CD4-positive, alpha-beta memory T cell (primary cell): Measurements from ENCODE around the gene PSMG1. TPM values are rescaled to one million over a fixed set of nuclear protein-coding genes. Genes with fewer than 3 reads are reported as not detected.
A peak's percentile ranks its signal among the peaks of the same experiment; 100 is the strongest.

Experiments used
- CTCF ChIA-PET: fragments of 350-600 bp; sonication (Branson Sonifier 250); formaldehyde crosslinking; loops from one replicate; lab custom pipeline; 2021; ENCODE audit warnings: inconsistent platforms; ENCODE audit not compliant: partially characterized antibody; lab: Charles Lee
- POLR2A ChIA-PET: fragments of 350-600 bp; sonication (Branson Sonifier 250); formaldehyde crosslinking; loops from one replicate; lab custom pipeline; 2021; ENCODE audit not compliant: partially characterized antibody; lab: Charles Lee
- DNase-seq, 5 donors: peaks; one replicate each; pipeline versions ENCODE4 v3.0.0 to v3.0.0-alpha.2; 2020 to 2022; ENCODE audit warnings: mixed read lengths in 1 of 5
- H3K27ac ChIP-seq: one replicate; pipeline ENCODE4 v1.7.0; 2013; ENCODE audit warnings: low read depth, low read length
- H3K27me3 ChIP-seq: 2 replicates; pipeline ENCODE4 v1.7.0; 2013; ENCODE audit warnings: mild to moderate bottlenecking, low read length, moderate library complexity; ENCODE audit not compliant: insufficient read depth
- H3K36me3 ChIP-seq: 2 replicates; pipeline ENCODE4 v1.7.0; 2013; ENCODE audit warnings: mild to moderate bottlenecking, low read length, moderate library complexity; ENCODE audit not compliant: insufficient read depth
- H3K4me1 ChIP-seq: 2 replicates; pipeline ENCODE4 v1.7.0; 2013; ENCODE audit warnings: mild to moderate bottlenecking, low read length, moderate library complexity; ENCODE audit not compliant: insufficient read depth
- H3K4me3 ChIP-seq, 2 donors: one replicate each; pipeline ENCODE4 v1.7.0; 2013; ENCODE audit warnings: low read length in 2 of 2, mild to moderate bottlenecking in 1 of 2
- H3K9me3 ChIP-seq, 2 donors: one replicate each; pipeline ENCODE4 v1.7.0; 2013; ENCODE audit warnings: low read length in 2 of 2, control low read depth in 1 of 2; ENCODE audit not compliant: control insufficient read depth in 1 of 2
- H3K27ac Mint-ChIP-seq, 7 donors: one replicate each; pipeline ENCODE4 v1.8.0; 2020 to 2021; ENCODE audit warnings: mixed read lengths in 7 of 7, mild to moderate bottlenecking in 6 of 7, inconsistent platforms in 3 of 7, moderate library complexity in 3 of 7
- H3K27me3 Mint-ChIP-seq, 2 donors: one replicate each; pipeline ENCODE4 v1.8.0; 2020 to 2021; ENCODE audit warnings: mixed read lengths in 2 of 2
- H3K36me3 Mint-ChIP-seq, 2 donors: one replicate each; pipeline ENCODE4 v1.8.0; 2020 to 2021; ENCODE audit warnings: mixed read lengths in 2 of 2, inconsistent platforms in 1 of 2, mild to moderate bottlenecking in 1 of 2
- H3K4me1 Mint-ChIP-seq, 4 donors: one replicate each; pipeline ENCODE4 v1.8.0; 2020 to 2021; ENCODE audit warnings: mixed read lengths in 4 of 4, mild to moderate bottlenecking in 1 of 4
- H3K4me3 Mint-ChIP-seq, 8 donors: one replicate each; pipeline ENCODE4 v1.8.0; 2020 to 2021; ENCODE audit warnings: mixed read lengths in 8 of 8, mild to moderate bottlenecking in 7 of 8, moderate library complexity in 6 of 8, inconsistent platforms in 3 of 8
- H3K9me3 Mint-ChIP-seq, 8 donors: one replicate each; pipeline ENCODE4 v1.8.0; 2020 to 2021; ENCODE audit warnings: mixed read lengths in 8 of 8, mild to moderate bottlenecking in 5 of 8, inconsistent platforms in 3 of 8, moderate library complexity in 1 of 8
- intact Hi-C: fragments of 100-400 bp; cut with micrococcal nuclease; formaldehyde crosslinking; loops from one replicate; pipeline ENCODE4 v1.15.1; 2023
- polyA plus RNA-seq, 2 donors: library from polyadenylated mRNA; unstranded; fragments of 300-500 nt; fragmentation: Illumina TruSeq; gene quantifications; one replicate each; pipeline ENCODE4 v1.2.3, GENCODE V29; 2021
- total RNA-seq, 2 experiments: library from RNA; stranded (reverse); gene quantifications; one replicate each; pipeline ENCODE4 v1.2.3, GENCODE V29; 2021

PSMG1 gene
- total and polyA plus RNA-seq, 4 experiments from 2014 or later, result 17.2 to 45.3 (median 30.9) TPM

DNA sequence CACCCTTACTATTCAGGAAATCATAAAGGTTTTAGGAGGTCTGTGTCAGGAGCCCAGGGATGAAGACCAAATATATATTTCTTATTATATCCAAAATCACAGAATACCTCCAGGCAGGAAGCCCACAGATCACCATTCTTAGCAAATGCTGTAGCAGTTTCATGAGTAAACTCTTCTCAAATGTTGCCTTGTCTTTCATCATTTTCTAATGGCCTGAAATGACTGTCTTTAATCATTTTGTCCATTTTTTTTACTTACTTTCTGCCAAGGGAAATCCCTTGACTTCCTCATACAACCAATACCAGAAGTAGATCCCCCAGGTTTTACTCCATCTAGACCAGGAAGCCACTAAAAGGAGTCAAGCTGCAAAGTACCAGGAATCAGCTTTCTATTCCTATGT is 32.4 kb downstream of the PSMG1 start:
- no peak for DNase-seq
- no peaks in the 10 kb centered on the region for H3K9me3 ChIP-seq
- Mint-ChIP-seq H3K27me3 (peaks cover 3 to 4% of the 10 kb centered on the region in 2 donors), H3K4me3 (no peak overlapping the region), H3K4me1 (no peaks in the 10 kb centered on the region), H3K36me3 (no peaks in the 10 kb centered on the region), H3K27ac (no peak overlapping the region), H3K9me3 (no peaks in the 10 kb centered on the region)
- no peak overlapping the region for H3K27ac ChIP-seq
- H3K27me3 ChIP-seq, result no peaks in the 10 kb centered on the region
- ChIA-PET CTCF (interaction anchor here (0.9 kb wide), 1 partner anchor 13 kb away, joined by 3 read pairs; no protein-coding TSS in a partner anchor), POLR2A (no interaction called here)
- H3K4me3 ChIP-seq, result no peak overlapping the region
- intact Hi-C loops, result no loop called here
- no peaks in the 10 kb centered on the region for H3K4me1 ChIP-seq
- H3K36me3 ChIP-seq, result no peaks in the 10 kb centered on the region

DNA sequence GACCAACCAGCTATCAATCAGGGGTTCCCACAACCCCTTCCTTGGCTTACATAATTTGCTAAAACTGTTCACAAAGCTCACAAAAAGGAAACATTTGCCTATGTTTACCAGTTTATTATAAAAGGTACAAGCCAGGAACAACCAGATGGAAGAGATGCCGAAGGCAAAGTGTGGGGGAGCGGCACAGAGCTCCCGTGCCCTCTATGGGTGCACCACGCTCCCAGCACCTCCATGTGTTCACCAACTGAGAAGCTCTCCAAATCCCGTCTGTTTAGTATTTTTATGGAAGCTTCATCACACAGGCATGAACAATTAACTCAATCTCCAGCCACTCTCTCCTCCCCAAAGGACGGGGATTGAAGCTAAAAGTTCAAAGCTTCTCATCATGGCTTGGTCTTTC is 32.9 kb downstream of the PSMG1 start:
- CTCF ChIA-PET, result interaction anchor here (0.9 kb wide), 1 partner anchor 13 kb away, joined by 3 read pairs; no protein-coding TSS in a partner anchor

DNA sequence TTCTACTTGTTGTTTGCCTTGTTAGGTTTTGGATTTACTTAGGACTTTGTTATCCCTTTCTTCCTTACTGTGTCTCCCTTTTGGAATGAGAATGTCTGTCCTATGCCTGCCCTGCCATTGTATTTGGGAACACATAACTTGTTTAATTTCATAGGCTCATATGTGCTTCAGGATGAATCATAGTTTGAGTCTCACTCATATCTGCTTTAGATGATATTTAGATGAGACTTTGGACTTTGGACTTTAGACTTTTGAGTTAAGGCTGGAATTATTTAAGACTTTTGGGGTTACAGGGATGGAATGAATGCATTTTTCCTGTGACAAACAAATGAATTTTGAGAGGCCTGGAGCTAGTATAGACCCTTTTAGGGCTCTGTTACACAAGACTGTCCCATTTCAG is 33.4 kb downstream of the PSMG1 start:
- ChIA-PET POLR2A (no interaction called here), CTCF (no interaction called here)
- no peak overlapping the region for H3K27ac ChIP-seq
- no peak for DNase-seq
- Mint-ChIP-seq H3K36me3 (no peaks in the 10 kb centered on the region), H3K4me1 (no peaks in the 10 kb centered on the region), H3K27me3 (peaks cover 3 to 4% of the 10 kb centered on the region in 2 donors), H3K27ac (no peak overlapping the region), H3K4me3 (no peak overlapping the region), H3K9me3 (peaks cover 0 to 6% (median 0%) of the 10 kb centered on the region in 8 donors)
- no peaks in the 10 kb centered on the region for H3K9me3 ChIP-seq
- no peaks in the 10 kb centered on the region for H3K4me1 ChIP-seq
- no peaks in the 10 kb centered on the region for H3K36me3 ChIP-seq
- H3K27me3 ChIP-seq, result no peaks in the 10 kb centered on the region
- intact Hi-C loops, result no loop called here
- H3K4me3 ChIP-seq, result no peak overlapping the region

More for the DNA sequence above, 32.9 kb downstream of the PSMG1 start:
- no peak overlapping the region for H3K27ac ChIP-seq
- no peaks in the 10 kb centered on the region for H3K36me3 ChIP-seq
- POLR2A ChIA-PET, result no interaction called here
- no peak overlapping the region for H3K4me3 ChIP-seq
- H3K4me1 Mint-ChIP-seq, result no peaks in the 10 kb centered on the region
- no peak for DNase-seq
- peaks cover 3 to 4% of the 10 kb centered on the region in 2 donors for H3K27me3 Mint-ChIP-seq
- no peak overlapping the region for H3K4me3 Mint-ChIP-seq
- peaks cover 0 to 2% (median 0%) of the 10 kb centered on the region in 8 donors for H3K9me3 Mint-ChIP-seq
- H3K27ac Mint-ChIP-seq, result no peak overlapping the region
- H3K27me3 ChIP-seq, result no peaks in the 10 kb centered on the region
- H3K36me3 Mint-ChIP-seq, result no peaks in the 10 kb centered on the region
- no peaks in the 10 kb centered on the region for H3K9me3 ChIP-seq
- no peaks in the 10 kb centered on the region for H3K4me1 ChIP-seq
- intact Hi-C loops, result no loop called here

- Mint-ChIP-seq H3K4me3 (no peak overlapping the region), H3K27ac (no peak overlapping the region), H3K4me1 (no peaks in the 10 kb centered on the region), H3K9me3 (peaks cover 0 to 7% (median 0%) of the 10 kb centered on the region in 8 donors), H3K27me3 (peaks cover 3 to 4% of the 10 kb centered on the region in 2 donors), H3K36me3 (no peaks in the 10 kb centered on the region)
- Histone ChIP-seq H3K4me3 (no peak overlapping the region), H3K27me3 (no peaks in the 10 kb centered on the region), H3K36me3 (no peaks in the 10 kb centered on the region), H3K4me1 (no peaks in the 10 kb centered on the region), H3K9me3 (no peaks in the 10 kb centered on the region), H3K27ac (no peak overlapping the region)
- intact Hi-C loops, result no loop called here
- CTCF ChIA-PET, result no interaction called here
- POLR2A ChIA-PET, result no interaction called here
- no peak for DNase-seq
Observed at GRCh38 chr21:39148975-39149374, 34.3 kb downstream of the PSMG1 start.

- Histone ChIP-seq H3K27ac (no peak overlapping the region), H3K9me3 (no peaks in the 10 kb centered on the region), H3K4me3 (no peak overlapping the region), H3K36me3 (no peaks in the 10 kb centered on the region), H3K27me3 (no peaks in the 10 kb centered on the region), H3K4me1 (no peaks in the 10 kb centered on the region)
- ChIA-PET POLR2A (no interaction called here), CTCF (no interaction called here)
- Mint-ChIP-seq H3K27ac (no peak overlapping the region), H3K4me3 (no peak overlapping the region), H3K9me3 (peaks cover 0 to 7% (median 0%) of the 10 kb centered on the region in 8 donors), H3K27me3 (peaks cover 0 to 6% of the 10 kb centered on the region in 2 donors), H3K4me1 (no peaks in the 10 kb centered on the region), H3K36me3 (no peaks in the 10 kb centered on the region)
- intact Hi-C loops, result no loop called here
- no peak for DNase-seq
Observed at GRCh38 chr21:39144191-39144590, 39.1 kb downstream of the PSMG1 start.

- no peaks in the 10 kb centered on the region for H3K36me3 ChIP-seq
- no peak overlapping the region for H3K27ac ChIP-seq
- Mint-ChIP-seq H3K4me1 (no peaks in the 10 kb centered on the region), H3K36me3 (no peaks in the 10 kb centered on the region), H3K27me3 (peaks cover 0 to 7% of the 10 kb centered on the region in 2 donors), H3K27ac (peak overlapping the region in 1 of 7 donors; percentile 22), H3K9me3 (peaks cover 0 to 7% (median 0%) of the 10 kb centered on the region in 8 donors), H3K4me3 (no peak overlapping the region)
- H3K27me3 ChIP-seq, result no peaks in the 10 kb centered on the region
- intact Hi-C loops, result no loop called here
- no peak for DNase-seq
- no peak overlapping the region for H3K4me3 ChIP-seq
- POLR2A ChIA-PET, result no interaction called here
- H3K9me3 ChIP-seq, result no peaks in the 10 kb centered on the region
- CTCF ChIA-PET, result no interaction called here
- H3K4me1 ChIP-seq, result no peaks in the 10 kb centered on the region
Observed at GRCh38 chr21:39142972-39143371, 40.3 kb downstream of the PSMG1 start.

GRCh38 chr21:39141502-39141901 is 41.7 kb downstream of the PSMG1 start:
- POLR2A ChIA-PET, result interaction anchor here (0.5 kb wide), 1 partner anchor 371 kb away, joined by 3 read pairs; no protein-coding TSS in a partner anchor
- H3K36me3 ChIP-seq, result no peaks in the 10 kb centered on the region
- no peak overlapping the region for H3K4me3 Mint-ChIP-seq
- no peaks in the 10 kb centered on the region for H3K36me3 Mint-ChIP-seq
- peaks cover 0 to 7% of the 10 kb centered on the region in 2 donors for H3K27me3 Mint-ChIP-seq
- no peaks in the 10 kb centered on the region for H3K27me3 ChIP-seq
- H3K27ac ChIP-seq, result no peak overlapping the region
- H3K9me3 ChIP-seq, result no peaks in the 10 kb centered on the region
- H3K4me3 ChIP-seq, result no peak overlapping the region
- peaks cover 0 to 7% (median 0%) of the 10 kb centered on the region in 8 donors for H3K9me3 Mint-ChIP-seq
- DNase-seq, result no peak
- H3K4me1 Mint-ChIP-seq, result no peaks in the 10 kb centered on the region
- intact Hi-C loops, result no loop called here
- H3K27ac Mint-ChIP-seq, result peak overlapping the region in 1 of 7 donors; percentile 15
- CTCF ChIA-PET, result interaction anchor here (2.5 kb wide), 1 partner anchor 410 kb away, joined by 11 read pairs; no protein-coding TSS in a partner anchor
- H3K4me1 ChIP-seq, result no peaks in the 10 kb centered on the region
